Fibroblast of villous mesenchyme (primary cell): Measurements from ENCODE around the gene FUOM. TPM values are rescaled to one million over a fixed set of nuclear protein-coding genes. Genes with fewer than 3 reads are reported as not detected.
A peak's percentile ranks its signal among the peaks of the same experiment; 100 is the strongest.

Source experiments
- DNase-seq: peaks from one replicate; pipeline ENCODE4 v3.0.0-alpha.2; 2010; ENCODE audit warnings: low read depth
- H3K4me3 ChIP-seq: 2 replicates; pipeline ENCODE4 v1.5.1; 2011; ENCODE audit warnings: low read depth, mild to moderate bottlenecking, low read length
- CTCF ChIP-seq: IDR thresholded peaks from 2 replicates; pipeline ENCODE4 v1.5.1; 2012; ENCODE audit warnings: low read depth, mild to moderate bottlenecking, low read length; ENCODE audit not compliant: insufficient read depth
- total RNA-seq: library from RNA; depleted of rRNA; stranded (reverse); fragments of >200 nt; gene quantifications from 2 replicates; pipeline ENCODE4 v1.2.3, GENCODE V29; 2012

The FUOM gene
- total RNA-seq, 1 donor: 7.3 TPM

DNA sequence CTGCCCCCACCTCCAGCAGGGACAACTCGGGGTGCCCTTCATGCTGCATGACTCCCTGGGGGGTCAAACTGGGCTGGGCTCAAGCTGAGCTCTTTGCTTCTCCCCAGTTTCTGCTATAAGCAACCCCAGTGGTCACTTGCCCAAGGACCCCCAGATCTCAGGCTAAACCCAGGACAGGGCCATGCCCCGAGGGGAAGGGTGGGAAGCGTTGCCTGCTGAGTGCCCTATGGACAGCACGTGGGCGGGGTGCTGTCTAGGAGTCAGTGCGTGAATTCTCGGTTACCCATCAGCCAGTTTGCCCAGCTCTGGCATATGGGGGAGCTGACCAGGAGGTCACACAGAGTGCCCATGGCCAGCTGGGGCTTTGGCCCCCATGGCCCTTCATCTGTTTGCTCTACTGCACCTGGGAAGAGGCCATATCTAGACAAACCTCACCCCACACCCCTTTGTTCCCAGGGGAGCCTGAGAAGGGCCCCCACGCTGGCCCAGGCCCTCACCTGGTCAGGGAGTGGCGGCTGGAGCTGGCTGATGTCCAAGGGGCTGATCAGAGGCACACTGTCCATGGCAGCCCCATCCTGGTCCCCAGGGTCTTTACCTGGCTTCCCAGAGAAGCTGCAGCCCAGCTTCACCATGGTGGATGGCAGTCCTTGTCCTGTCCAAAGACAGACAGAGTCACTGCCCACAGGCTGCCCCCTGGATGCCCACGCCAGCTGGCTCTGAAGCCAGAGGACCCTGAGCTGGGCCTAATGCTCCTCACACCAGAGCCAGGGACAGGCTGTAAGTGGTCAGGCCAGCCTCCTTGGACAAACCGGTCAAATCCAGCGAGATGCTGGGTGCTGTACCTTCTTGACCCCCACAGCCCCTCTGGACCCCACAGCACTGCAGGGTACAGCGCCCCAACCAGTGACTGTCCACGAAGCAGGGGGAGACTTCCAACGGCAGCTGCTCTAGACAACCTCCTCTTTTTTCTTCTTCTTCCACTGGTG is 29.2 kb downstream of the FUOM start:
- H3K4me3 ChIP-seq: no peak overlapping the region
- no peak for TF ChIP-seq CTCF
- no peak for DNase-seq

DNA sequence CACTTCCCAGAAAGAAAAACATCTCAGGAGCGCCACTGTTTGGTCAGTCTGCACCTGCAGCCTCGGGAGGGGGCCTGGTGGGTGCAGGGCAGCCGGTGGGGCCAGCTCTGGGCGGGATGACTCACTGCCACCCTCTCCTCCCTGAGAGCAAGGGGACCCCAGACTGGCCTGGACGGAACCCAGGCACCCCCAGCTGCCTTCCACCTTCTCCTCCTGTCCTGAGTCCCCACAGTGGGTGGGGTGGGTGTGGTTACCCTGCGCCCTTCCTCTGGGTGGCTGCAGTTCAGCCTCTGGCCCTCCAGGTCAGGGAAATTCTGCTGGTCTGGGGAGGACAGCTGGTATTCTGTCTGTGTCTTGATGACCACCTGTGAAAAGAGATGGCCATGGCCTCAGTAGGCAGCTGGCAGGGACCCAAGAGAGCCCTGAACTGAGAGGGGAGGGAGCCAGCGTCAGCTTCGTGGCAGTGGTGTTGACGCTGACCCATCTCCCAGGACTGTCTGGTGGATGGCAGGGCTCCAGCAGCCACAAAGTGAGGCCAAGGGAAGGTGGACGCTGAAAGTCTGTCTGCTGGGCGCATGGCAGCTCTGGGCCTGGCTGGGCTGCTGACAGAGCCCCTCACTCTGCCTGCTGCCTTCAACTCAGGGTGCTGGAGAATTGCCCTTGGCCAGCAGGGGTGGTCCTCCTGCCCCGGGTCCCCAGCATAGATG is 30.0 kb downstream of the FUOM start:
- no peak for TF ChIP-seq CTCF
- no peak for DNase-seq
- H3K4me3 ChIP-seq: no peak overlapping the region

- H3K4me3 ChIP-seq: no peak overlapping the region
- peak; percentile 8 for DNase-seq
- TF ChIP-seq CTCF: no peak
Observed at GRCh38 chr10:133326745-133327650, 30.8 kb downstream of the FUOM start.

- no peak for DNase-seq
- peak overlapping the region; percentile 59 for H3K4me3 ChIP-seq
- no peak for TF ChIP-seq CTCF
Observed at GRCh38 chr10:133326223-133326551, 31.6 kb downstream of the FUOM start.

DNA sequence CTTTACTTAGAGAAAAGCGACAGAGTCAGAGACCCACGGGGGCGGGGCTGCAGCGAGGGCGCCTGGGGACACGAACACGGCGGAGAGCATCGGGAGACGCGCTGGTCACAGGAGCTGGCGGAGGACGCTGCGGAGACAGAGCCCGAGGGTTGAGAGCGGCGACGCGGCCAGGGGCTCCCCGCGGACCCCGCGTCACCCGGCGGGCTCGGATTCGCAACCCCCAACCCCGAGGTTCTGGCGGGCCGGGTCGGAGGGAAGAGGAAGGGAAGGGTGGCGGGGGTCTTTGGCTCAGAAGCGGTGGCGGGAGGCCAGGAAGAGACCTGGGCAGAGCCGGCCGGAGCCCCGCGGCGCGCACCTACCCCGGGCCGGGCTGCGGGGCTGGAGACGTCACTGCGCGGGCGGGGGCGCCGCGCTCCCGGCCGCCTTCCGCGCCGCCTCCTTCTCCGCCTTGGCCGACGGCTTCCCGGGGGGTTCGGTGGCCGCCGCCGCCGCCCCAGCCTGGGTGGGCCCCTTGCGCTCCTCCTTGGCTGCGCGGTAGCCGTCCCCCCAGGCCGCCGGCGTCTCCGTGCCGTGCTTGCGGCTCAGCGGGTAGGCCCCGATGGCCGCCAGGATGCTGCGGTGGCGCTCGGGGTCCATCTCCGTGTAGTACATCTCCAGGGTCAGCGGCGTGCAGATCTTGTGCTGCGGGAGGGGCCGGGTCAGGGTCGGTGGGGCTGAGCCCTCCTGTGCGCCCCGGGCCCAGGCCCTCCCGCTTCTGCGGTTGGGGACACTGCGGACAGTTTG is 32.2 kb downstream of the FUOM start:
- TF ChIP-seq CTCF: no peak
- peak; percentile 21 for DNase-seq
- H3K4me3 ChIP-seq: peak overlapping the region; percentile 59

GRCh38 chr10:133324857-133325260 is 33.0 kb downstream of the FUOM start:
- no peak for DNase-seq
- no peak for TF ChIP-seq CTCF
- H3K4me3 ChIP-seq: peak overlapping the region; percentile 59
